Measurements from ENCODE around the gene KDM6B.

Gene KDM6B

DNA sequence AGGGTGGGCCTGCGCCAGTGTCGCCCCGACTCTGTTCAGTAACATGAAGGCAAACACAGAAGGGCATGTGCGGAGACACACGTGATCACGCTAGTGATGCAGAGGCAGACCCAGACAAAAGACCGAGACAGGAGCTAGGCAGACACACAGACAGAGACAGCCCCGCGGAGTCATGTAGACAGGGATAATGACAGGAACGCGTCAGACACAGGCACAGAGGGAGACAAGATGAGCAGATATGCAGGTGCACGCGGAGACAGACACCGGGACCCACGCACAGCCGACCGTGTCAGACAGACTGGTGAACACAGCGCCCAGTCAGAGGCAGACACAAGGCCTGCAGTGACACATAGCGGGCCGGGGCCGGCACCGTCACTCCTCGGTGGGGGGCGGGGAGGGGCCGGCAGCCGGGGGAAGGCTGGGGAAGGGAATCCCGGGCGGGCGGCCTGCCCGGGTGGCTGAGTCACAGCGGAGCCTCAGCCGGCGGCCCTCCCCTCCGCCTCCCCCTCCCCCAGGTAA lies 7.4 kb downstream of the KDM6B start:
- peak; percentile 88 for DNase-seq

- DNase-seq, result peak; percentile 90
These were observed 7.9 kb downstream of the KDM6B start for GRCh38 chr17:7841915-7842379.

DNA sequence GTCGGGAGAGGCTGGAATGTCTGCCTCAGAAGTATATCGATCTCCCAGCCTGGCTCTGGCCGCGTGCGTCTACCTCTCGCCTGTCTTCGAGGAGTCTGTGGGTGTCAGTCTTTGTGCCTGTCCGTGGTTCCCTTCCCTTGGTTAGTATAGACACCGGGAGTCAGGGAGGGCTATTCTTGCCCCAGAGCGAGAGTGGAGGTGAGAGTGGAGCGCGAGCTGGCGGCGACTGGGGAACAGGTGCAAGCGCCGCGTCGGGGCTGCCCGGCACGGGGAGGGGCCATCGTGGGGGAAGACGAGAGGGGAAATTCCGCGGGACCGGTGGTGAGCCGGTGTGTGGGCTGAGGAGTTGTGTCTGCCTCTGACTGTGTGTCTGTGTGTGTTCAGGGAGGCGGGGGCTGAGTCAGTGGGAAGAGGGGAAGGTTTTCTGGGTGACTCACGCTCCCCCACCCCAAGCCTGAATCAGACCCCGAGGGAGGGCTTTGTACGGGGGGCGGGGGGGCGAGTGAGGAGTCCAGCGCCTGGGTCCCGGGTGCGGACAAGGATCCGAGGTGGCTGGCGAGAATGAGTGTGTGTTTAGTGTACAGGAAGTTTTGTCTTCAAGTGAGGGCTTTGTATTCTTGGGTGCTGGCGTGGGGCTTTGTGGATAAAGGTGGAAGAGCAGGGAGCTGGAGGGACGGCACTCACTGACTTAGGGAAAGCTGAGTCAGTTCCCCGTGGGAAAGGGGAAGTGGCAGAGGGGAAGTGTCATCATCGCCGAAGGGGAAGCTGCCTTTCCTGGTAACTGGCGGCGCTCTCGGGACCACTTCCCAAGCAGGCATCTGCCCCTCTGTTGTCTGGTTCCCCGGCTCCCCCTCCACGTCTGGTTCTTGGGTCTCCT lies 8.6 kb downstream of the KDM6B start:
- peak; percentile 91 for DNase-seq

DNA sequence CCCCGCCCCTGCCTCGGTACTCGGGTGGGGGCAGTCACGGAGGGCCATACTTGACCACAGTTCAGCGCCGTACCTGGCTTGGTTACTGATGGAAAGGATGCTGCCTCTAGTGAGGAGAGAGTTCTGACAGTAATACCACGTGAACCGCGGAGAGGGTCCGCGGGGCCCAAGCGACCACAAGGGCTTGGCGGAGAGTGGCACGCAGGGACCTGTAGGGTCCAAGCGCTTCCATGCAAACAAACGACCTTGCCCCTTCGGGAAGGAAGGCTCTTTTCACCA lies 9.2 kb downstream of the KDM6B start:
- DNase-seq, result peak; percentile 41

DNA sequence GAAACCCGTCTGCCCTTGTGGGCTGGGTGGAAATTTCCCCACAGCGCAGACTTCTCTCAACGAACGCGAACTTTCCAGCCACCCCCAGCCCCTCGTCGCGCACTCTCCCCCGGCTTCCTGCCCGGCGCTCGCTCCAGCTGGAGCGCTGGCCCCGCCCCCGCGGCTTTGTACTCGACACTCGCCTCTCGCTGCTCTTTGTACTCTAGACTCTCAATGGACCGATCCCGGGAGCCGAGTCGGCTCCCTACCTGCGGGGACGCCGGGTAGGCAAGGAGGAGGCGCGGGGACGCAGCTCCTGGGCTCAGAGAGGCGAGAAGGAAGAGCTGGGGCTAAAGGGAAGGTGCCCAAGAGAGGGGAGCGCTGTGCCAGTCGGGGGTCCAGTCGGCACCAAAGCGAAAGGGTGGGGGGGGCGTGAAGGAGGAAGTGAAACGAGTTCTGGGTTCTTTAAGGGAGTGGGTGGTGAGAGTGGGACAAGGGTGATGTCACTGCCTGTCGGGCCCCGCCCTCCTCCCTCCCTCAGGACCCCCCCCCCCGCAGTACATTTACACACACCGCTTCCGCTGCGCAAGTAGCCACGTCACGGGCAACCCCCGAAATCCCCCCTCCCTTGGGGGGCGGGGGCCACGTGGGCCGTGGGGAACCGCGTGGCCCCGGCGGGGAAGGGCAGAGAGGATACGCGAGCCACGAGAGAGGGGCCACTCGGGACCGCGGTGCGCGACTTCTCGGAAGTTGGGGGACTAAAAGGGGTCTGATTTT lies 9.7 kb downstream of the KDM6B start:
- peak; percentile 86 for DNase-seq

DNA sequence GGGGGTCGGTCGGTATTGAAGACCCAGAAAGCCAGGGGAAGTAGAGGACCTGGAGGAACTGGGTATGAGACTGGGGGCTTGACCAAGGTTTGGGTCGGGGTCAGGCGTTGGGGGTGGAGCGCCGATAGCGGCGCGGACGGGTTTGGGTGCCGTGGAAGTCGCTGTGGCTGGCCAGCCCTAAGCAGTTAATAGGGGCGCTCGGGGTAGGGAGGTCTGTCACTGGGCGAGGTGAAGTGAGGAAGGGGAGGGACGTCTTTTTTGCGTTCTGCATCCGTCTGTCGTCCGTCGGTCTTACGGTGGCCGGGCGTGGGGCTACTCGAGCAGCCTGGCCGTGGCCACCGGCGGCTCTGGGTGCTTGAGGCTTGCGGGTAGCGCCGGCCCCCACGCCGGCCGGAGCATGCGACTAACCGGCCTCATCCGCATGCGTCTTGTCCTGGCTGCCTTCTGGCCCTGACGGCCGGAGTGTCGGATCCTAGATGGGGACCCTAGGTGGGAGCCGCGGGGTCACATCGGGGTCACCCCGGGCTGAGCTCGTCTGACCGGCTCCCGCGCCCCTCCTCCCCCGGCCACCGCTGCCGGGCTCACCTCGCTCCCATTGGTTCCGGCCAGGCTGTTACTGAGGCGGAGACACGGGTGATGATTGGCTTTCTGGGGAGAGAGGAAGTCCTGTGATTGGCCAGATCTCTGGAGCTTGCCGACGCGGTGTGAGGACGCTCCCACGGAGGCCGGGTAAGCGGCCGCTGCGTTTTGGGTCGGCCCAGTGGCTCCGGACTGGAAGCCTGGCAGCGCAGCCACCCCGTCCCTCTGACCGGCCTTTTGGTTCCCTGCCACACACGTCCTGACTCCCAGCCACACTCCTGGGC lies 10.5 kb downstream of the KDM6B start:
- DNase-seq, result peak; percentile 95

DNA sequence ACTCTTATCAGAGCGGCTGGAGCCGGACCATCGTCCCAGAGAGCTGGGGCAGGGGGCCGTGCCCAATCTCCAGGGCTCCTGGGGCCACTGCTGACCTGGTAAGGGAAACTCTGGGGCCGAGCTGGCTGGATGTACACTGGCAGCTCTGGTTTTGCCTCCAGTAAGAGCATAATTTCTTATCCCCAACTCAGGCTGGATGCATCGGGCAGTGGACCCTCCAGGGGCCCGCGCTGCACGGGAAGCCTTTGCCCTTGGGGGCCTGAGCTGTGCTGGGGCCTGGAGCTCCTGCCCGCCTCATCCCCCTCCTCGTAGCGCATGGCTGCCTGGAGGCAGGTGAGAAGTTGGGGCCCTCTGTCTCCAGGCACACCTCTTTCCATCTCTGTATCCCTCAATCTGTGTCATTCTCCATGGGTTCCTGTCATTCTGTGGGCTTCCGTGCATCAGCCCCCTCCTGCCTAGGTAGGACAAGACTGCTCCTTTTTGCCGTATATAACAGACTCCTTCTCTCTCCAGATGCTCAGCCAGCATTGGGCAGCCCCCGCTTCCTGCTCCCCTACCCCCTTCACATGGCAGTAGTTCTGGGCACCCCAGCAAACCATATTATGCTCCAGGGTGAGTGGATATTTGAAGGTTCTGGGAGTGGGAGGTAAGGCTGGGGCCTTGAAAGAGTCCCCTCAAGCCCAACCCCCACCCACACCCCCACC lies 11.5 kb downstream of the KDM6B start:
- no peak for DNase-seq

DNA sequence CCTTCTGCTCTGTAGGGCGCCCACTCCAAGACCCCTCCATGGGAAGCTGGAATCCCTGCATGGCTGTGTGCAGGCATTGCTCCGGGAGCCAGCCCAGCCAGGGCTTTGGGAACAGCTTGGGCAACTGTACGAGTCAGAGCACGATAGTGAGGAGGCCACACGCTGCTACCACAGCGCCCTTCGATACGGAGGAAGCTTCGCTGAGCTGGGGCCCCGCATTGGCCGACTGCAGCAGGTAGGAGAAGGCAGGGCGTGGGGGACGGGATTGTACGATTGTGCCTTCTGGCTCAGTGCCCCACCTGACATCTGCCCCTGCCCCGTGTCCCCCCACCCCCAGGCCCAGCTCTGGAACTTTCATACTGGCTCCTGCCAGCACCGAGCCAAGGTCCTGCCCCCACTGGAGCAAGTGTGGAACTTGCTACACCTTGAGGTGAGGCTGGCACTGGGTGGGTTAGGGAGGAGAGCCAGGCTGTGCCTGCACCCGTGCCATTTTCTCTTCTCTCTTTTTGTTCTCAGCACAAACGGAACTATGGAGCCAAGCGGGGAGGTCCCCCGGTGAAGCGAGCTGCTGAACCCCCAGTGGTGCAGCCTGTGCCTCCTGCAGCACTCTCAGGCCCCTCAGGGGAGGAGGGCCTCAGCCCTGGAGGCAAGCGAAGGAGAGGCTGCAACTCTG lies 12.2 kb downstream of the KDM6B start:
- no peak for DNase-seq

GRCh38 chr17:7846765-7847661 lies 13.0 kb downstream of the KDM6B start:
- no peak for DNase-seq

- DNase-seq, result no peak
These were observed 14.1 kb downstream of the KDM6B start for GRCh38 chr17:7848131-7848579.

DNA sequence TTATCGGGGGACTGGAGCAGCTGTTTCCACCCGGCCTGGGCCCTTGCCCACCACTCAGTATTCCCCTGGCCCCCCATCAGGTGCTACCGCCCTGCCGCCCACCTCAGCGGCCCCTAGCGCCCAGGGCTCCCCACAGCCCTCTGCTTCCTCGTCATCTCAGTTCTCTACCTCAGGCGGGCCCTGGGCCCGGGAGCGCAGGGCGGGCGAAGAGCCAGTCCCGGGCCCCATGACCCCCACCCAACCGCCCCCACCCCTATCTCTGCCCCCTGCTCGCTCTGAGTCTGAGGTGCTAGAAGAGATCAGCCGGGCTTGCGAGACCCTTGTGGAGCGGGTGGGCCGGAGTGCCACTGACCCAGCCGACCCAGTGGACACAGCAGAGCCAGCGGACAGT lies 14.7 kb downstream of the KDM6B start:
- DNase-seq, result no peak

- no peak for DNase-seq
These were observed 15.2 kb downstream of the KDM6B start for GRCh38 chr17:7849130-7849750.

GRCh38 chr17:7849751-7850504 lies 15.9 kb downstream of the KDM6B start:
- no peak for DNase-seq

GRCh38 chr17:7850701-7851437 lies 16.9 kb downstream of the KDM6B start:
- DNase-seq, result no peak

DNA sequence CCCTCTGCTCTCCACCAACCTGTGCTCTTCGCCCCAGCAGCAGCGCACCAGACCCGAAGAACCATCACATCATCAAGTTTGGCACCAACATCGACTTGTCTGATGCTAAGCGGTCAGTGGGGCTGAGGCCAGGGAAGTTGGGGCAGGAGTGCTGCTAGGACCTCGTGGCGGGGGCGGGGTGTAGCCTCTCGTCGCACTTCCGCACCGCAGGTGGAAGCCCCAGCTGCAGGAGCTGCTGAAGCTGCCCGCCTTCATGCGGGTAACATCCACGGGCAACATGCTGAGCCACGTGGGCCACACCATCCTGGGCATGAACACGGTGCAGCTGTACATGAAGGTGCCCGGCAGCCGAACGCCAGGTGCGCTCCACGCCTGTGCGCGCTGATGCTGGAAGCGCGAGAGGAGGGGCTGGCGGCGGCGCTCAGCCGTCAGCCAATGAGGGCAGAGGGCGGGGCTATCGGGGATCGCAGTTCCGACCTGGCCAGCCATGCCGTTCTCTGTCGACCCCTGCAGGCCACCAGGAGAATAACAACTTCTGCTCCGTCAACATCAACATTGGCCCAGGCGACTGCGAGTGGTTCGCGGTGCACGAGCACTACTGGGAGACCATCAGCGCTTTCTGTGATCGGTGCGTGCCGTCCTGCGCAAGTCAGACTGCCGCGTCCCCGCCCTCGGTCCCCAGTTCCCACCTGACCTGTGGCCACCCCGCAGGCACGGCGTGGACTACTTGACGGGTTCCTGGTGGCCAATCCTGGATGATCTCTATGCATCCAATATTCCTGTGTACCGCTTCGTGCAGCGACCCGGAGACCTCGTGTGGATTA lies 17.6 kb downstream of the KDM6B start:
- DNase-seq, result peak; percentile 95

DNA sequence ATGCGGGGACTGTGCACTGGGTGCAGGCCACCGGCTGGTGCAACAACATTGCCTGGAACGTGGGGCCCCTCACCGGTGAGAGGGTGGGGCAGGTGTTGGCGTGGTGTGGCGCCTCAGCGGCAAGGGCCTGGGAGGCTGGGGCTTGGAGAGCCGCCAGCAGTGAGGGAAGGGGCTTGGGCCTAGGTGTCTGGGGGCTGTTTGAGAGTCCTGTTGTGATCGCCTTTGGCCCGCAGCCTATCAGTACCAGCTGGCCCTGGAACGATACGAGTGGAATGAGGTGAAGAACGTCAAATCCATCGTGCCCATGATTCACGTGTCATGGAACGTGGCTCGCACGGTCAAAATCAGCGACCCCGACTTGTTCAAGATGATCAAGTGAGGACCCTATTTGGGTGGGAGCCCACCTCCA lies 18.2 kb downstream of the KDM6B start:
- DNase-seq, result no peak

DNA sequence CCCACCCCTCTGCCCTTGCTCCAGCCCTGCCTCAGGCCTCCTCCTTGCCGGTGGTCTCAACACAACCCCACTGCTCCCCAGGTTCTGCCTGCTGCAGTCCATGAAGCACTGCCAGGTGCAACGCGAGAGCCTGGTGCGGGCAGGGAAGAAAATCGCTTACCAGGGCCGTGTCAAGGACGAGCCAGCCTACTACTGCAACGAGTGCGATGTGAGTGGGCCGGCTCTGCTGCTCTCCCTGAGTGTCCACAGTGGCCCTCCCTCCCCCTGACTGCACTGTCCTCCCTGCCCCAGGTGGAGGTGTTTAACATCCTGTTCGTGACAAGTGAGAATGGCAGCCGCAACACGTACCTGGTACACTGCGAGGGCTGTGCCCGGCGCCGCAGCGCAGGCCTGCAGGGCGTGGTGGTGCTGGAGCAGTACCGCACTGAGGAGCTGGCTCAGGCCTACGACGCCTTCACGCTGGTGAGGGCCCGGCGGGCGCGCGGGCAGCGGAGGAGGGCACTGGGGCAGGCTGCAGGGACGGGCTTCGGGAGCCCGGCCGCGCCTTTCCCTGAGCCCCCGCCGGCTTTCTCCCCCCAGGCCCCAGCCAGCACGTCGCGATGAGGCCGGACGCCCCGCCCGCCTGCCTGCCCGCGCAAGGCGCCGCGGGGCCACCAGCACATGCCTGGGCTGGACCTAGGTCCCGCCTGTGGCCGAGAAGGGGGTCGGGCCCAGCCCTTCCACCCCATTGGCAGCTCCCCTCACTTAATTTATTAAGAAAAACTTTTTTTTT lies 19.1 kb downstream of the KDM6B start:
- no peak for DNase-seq

Measured in activated CD4-positive, alpha-beta T cell treated with anti-CD3 and anti-CD28 coated beads, Interleukin-2, Interleukin-6, amounts not matched to agents 100 ng/mL and 50 ng/mL, durations not matched to agents 16 hours and 8 hours (primary cell).